ENCODE results near the gene SENP7.

Gene SENP7

DNA sequence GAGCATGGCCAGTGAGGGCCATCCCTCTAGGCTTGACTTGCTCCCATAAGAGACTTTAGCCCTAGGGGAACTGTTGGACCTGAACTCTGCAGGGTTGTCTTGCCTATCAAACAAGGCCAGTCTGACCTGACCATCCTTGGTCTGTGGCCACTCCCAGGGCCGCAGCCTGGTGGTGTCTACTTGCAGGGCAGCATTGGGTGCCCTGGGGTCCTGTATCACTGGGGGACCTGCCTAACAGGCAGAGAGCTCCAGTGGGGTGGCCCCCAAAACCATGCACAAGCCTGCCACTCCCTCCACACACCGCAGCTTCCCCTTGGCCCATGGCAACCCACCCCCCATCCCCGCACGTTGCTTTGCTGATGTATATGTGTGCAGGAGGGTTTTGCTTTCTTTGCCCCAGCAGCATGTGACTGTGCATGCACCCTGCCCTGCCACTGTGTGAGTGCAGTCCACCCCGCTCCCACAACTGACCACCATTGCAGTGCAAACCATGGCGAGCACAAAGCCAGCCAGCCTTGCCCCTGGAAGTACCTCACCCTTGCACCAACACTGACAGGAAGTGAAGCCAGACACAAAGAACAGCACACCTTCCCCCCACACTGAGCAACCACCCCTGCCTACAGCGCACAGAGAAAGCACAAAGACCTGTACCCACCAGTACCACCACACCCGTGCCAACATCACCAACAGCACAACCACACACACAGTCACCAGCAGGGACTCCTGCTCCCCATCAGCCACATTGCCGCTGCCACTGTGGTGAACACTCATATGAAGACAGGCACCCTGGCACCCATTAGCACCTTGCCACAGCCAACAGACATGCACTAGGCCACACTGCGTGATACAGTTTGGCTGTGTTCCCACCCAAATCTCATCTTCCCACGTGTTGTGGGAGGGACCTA is 88.8 kb downstream of the SENP7 start:
- H3K9ac ChIP-seq (ENCODE audit: low read length): no peak overlapping the region
- TF ChIP-seq EZH2phosphoT487 (IDR thresholded peaks at IDR 0.05; ENCODE audit: low read depth): no peak
- TF ChIP-seq, protein P1, sequence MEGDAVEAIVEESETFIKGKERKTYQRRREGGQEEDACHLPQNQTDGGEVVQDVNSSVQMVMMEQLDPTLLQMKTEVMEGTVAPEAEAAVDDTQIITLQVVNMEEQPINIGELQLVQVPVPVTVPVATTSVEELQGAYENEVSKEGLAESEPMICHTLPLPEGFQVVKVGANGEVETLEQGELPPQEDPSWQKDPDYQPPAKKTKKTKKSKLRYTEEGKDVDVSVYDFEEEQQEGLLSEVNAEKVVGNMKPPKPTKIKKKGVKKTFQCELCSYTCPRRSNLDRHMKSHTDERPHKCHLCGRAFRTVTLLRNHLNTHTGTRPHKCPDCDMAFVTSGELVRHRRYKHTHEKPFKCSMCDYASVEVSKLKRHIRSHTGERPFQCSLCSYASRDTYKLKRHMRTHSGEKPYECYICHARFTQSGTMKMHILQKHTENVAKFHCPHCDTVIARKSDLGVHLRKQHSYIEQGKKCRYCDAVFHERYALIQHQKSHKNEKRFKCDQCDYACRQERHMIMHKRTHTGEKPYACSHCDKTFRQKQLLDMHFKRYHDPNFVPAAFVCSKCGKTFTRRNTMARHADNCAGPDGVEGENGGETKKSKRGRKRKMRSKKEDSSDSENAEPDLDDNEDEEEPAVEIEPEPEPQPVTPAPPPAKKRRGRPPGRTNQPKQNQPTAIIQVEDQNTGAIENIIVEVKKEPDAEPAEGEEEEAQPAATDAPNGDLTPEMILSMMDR (IDR thresholded peaks at IDR 0.05; ENCODE audit: low read depth, low read length): no peak
- H3K36me3 ChIP-seq (replicated peaks; ENCODE audit: low read depth, low read length): no peaks in the 10 kb centered on the region
- H2AFZ ChIP-seq (ENCODE audit: low read depth, low read length): no peak overlapping the region
- no peak overlapping the region for H3K4me2 ChIP-seq (ENCODE audit: low read length)
- H3K79me2 ChIP-seq (ENCODE audit: low read length): no peaks in the 10 kb centered on the region
- no peaks in the 10 kb centered on the region; the same call in 1 of the 2 replicates for H4K20me1 ChIP-seq (ENCODE audit: insufficient read depth, low read length)
- H3K9me3 ChIP-seq (ENCODE audit: insufficient read depth, low read length): no peaks in the 10 kb centered on the region
- H3K27me3 ChIP-seq (ENCODE audit: low read depth, low read length): no peaks in the 10 kb centered on the region
- no peaks in the 10 kb centered on the region for H3K4me1 ChIP-seq (ENCODE audit: low read length)
- no peak overlapping the region for H3K27ac ChIP-seq (ENCODE audit: low read length)
- no peak overlapping the region for H3K4me3 ChIP-seq (ENCODE audit: low read length)

DNA sequence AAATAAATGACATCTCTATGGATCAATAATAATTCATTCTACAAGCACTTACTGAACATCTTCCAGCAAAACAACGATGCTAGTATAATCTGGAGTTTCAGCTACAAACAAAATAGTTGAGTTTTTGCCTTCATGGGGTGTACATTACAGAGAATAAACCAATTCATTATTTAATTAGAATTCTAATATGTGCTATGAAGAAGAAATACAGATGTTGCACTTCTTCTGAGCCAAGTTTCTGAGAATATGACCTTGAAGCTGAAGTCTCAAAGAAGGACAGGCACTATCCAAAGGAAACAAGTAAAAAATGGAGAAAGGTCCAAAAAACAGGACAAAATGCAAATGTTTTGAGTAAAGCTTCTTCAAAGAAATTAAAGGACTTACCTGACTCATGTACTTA is 94.2 kb downstream of the SENP7 start:
- H3K4me2 ChIP-seq (ENCODE audit: low read length): no peak overlapping the region
- H3K9me3 ChIP-seq (ENCODE audit: insufficient read depth, low read length): no peaks in the 10 kb centered on the region
- no peaks in the 10 kb centered on the region for H3K27me3 ChIP-seq (ENCODE audit: low read depth, low read length)
- no peak overlapping the region for H2AFZ ChIP-seq (ENCODE audit: low read depth, low read length)
- H3K79me2 ChIP-seq (ENCODE audit: low read length): no peaks in the 10 kb centered on the region
- H3K36me3 ChIP-seq (replicated peaks; ENCODE audit: low read depth, low read length): no peaks in the 10 kb centered on the region
- H3K4me3 ChIP-seq (ENCODE audit: low read length): no peak overlapping the region
- H3K27ac ChIP-seq (ENCODE audit: low read length): no peak overlapping the region
- no peaks in the 10 kb centered on the region for H3K4me1 ChIP-seq (ENCODE audit: low read length)
- no peaks in the 10 kb centered on the region for H4K20me1 ChIP-seq (ENCODE audit: insufficient read depth, low read length)
- no peak overlapping the region for H3K9ac ChIP-seq (ENCODE audit: low read length)
- TF ChIP-seq EZH2phosphoT487 (IDR thresholded peaks at IDR 0.05; ENCODE audit: low read depth): no peak
- TF ChIP-seq, protein P1 (IDR thresholded peaks at IDR 0.05; ENCODE audit: low read depth, low read length): no peak

DNA sequence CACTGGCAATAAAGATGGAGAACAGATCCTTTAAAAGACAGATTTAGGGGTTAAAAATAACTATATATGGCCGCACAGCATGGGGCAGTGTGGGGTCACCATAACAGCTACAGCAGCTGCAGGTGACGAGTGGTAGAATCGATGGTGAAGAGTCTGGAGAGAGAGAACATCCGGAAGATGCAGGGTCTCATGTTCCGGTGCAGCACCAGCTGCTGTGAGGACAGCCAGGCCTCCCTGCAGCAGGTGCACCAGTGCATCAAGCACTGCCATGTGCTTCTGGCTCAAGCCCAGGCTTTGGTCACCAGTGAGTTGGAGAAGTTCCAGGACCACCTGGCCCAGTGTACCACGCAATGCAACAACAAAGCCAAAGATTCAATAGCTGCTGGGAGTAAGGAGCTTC is 98.9 kb downstream of the SENP7 start:
- TF ChIP-seq, protein P1 (IDR thresholded peaks at IDR 0.05; ENCODE audit: low read depth, low read length): no peak
- TF ChIP-seq EZH2phosphoT487 (IDR thresholded peaks at IDR 0.05; ENCODE audit: low read depth): no peak
- H3K9me3 ChIP-seq (ENCODE audit: insufficient read depth, low read length): no peaks in the 10 kb centered on the region
- H3K36me3 ChIP-seq (replicated peaks; ENCODE audit: low read depth, low read length): no peaks in the 10 kb centered on the region
- H3K79me2 ChIP-seq (ENCODE audit: low read length): no peaks in the 10 kb centered on the region
- no peaks in the 10 kb centered on the region for H3K4me1 ChIP-seq (ENCODE audit: low read length)
- H3K9ac ChIP-seq (ENCODE audit: low read length): no peak overlapping the region
- H2AFZ ChIP-seq (ENCODE audit: low read depth, low read length): no peak overlapping the region
- no peak overlapping the region for H3K4me2 ChIP-seq (ENCODE audit: low read length)
- H3K27ac ChIP-seq (ENCODE audit: low read length): no peak overlapping the region
- H3K27me3 ChIP-seq (ENCODE audit: low read depth, low read length): no peaks in the 10 kb centered on the region
- no peak overlapping the region for H3K4me3 ChIP-seq (ENCODE audit: low read length)
- no peaks in the 10 kb centered on the region for H4K20me1 ChIP-seq (ENCODE audit: insufficient read depth, low read length)

DNA sequence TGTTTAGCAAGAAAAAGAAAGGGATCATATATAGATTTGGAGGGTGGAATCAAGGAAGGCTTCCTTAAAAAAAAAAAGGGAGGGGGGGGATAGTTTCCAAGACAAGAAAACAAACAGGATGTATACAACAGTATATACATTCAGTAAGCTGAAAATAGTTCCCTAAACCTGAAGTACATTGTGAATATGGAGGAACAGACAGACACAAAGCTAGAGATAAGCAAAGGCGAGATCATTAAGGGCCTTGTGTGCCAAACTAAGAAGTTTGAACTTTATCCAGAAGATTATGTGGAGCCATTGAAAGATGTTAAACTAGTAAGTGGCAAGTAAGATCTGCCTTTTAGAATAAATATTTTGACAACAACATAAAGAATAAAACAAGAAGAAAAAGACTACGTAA is 99.4 kb downstream of the SENP7 start:
- no peak for TF ChIP-seq EZH2phosphoT487 (IDR thresholded peaks at IDR 0.05; ENCODE audit: low read depth)
- TF ChIP-seq, protein P1 (IDR thresholded peaks at IDR 0.05; ENCODE audit: low read depth, low read length): no peak
- Histone ChIP-seq H3K27me3 (ENCODE audit: low read depth, low read length) (no peaks in the 10 kb centered on the region), H3K79me2 (ENCODE audit: low read length) (no peaks in the 10 kb centered on the region), H3K4me2 (ENCODE audit: low read length) (no peak overlapping the region), H4K20me1 (ENCODE audit: insufficient read depth, low read length) (no peaks in the 10 kb centered on the region), H3K27ac (ENCODE audit: low read length) (no peak overlapping the region), H2AFZ (ENCODE audit: low read depth, low read length) (no peak overlapping the region), H3K4me3 (ENCODE audit: low read length) (no peak overlapping the region), H3K4me1 (ENCODE audit: low read length) (no peaks in the 10 kb centered on the region), H3K36me3 (replicated peaks; ENCODE audit: low read depth, low read length) (no peaks in the 10 kb centered on the region), H3K9ac (ENCODE audit: low read length) (no peak overlapping the region), H3K9me3 (ENCODE audit: insufficient read depth, low read length) (no peaks in the 10 kb centered on the region)
